HT-29 (cell line): Measurements from ENCODE around the gene CCT8L2. TPM values are rescaled to one million over a fixed set of nuclear protein-coding genes. Genes with fewer than 3 reads are reported as not detected.
"Not testable (repeated sequence)": the region's sequence is repeated elsewhere in the genome, so short reads cannot be mapped to it uniquely, and the experiment has no call there.

Experiments used
- DNase-seq: peaks from one replicate; pipeline ENCODE4 v3.0.0-alpha.2; 2015; ENCODE audit warnings: low spot score
- total RNA-seq: library from RNA; depleted of rRNA; stranded (reverse); fragments of >200 nt; shearing (Covaris generic); gene quantifications from 2 replicates; pipeline ENCODE4 v1.2.3, GENCODE V29; 2014

CCT8L2 gene
- total RNA-seq, 1 experiment from 2014 or later = not detected

GRCh38 chr22:16595251-16595650 is 2.6 kb upstream of the CCT8L2 start:
- DNase-seq = not testable (repeated sequence)

GRCh38 chr22:16594026-16594425 is 1.4 kb upstream of the CCT8L2 start:
- no peak for DNase-seq

GRCh38 chr22:16592231-16592630 is 379 bp downstream of the CCT8L2 start:
- DNase-seq = not testable (repeated sequence)

- DNase-seq = not testable (repeated sequence)
Measured at GRCh38 chr22:16591136-16591535, 1.5 kb downstream of the CCT8L2 start.

GRCh38 chr22:16586991-16587390 is 5.6 kb downstream of the CCT8L2 start:
- DNase-seq = no peak

GRCh38 chr22:16586170-16586569 is 6.4 kb downstream of the CCT8L2 start:
- DNase-seq = no peak

GRCh38 chr22:16580872-16581271 is 11.7 kb downstream of the CCT8L2 start:
- not testable (repeated sequence) for DNase-seq

GRCh38 chr22:16569240-16569834 is 23.3 kb downstream of the CCT8L2 start:
- not testable (repeated sequence) for DNase-seq

GRCh38 chr22:16568425-16568758 is 24.2 kb downstream of the CCT8L2 start:
- DNase-seq = no peak

- DNase-seq = not testable (repeated sequence)
Measured at GRCh38 chr22:16567617-16568424, 24.8 kb downstream of the CCT8L2 start.

- not testable (repeated sequence) for DNase-seq
Measured at GRCh38 chr22:16566421-16567151, 26.0 kb downstream of the CCT8L2 start.

- not testable (repeated sequence) for DNase-seq
Measured at GRCh38 chr22:16565585-16566420, 26.8 kb downstream of the CCT8L2 start.

GRCh38 chr22:16564837-16565584 is 27.6 kb downstream of the CCT8L2 start:
- not testable (repeated sequence) for DNase-seq

- no peak for DNase-seq
Measured at GRCh38 chr22:16563555-16564520, 28.8 kb downstream of the CCT8L2 start.

GRCh38 chr22:16562711-16563554 is 29.7 kb downstream of the CCT8L2 start:
- no peak for DNase-seq

- not testable (repeated sequence) for DNase-seq
Measured at GRCh38 chr22:16561093-16561658, 31.4 kb downstream of the CCT8L2 start.

GRCh38 chr22:16560651-16561050 is 32.0 kb downstream of the CCT8L2 start:
- not testable (repeated sequence) for DNase-seq

GRCh38 chr22:16559996-16560395 is 32.6 kb downstream of the CCT8L2 start:
- DNase-seq = not testable (repeated sequence)
